ENCODE results near the gene ITGA2. TPM values are rescaled to one million over a fixed set of nuclear protein-coding genes. Genes with fewer than 3 reads are reported as not detected.

The ITGA2 gene
- total RNA-seq, 1 experiment from 2014 or later: 13.6 TPM

- ChIA-PET CTCF (interaction anchor here (1.1 kb wide), 1 partner anchor 84 kb away, joined by 3 read pairs; no protein-coding TSS in a partner anchor), POLR2A (interaction anchor here (0.6 to 0.8 kb wide), 2 partner anchors 27 to 233 kb away, joined by 3 to 5 read pairs; no protein-coding TSS in a partner anchor)
- Histone ChIP-seq H3K4me1 (peaks cover 35% of the 10 kb centered on the region), H3K27me3 (replicated peaks; ENCODE audit: control insufficient read depth, insufficient read depth, low read length) (no peaks in the 10 kb centered on the region), H3K36me3 (ENCODE audit: control insufficient read depth, insufficient read depth, low read length) (no peaks in the 10 kb centered on the region; the same call in 1 of the 2 replicates), H3K9me3 (no peaks in the 10 kb centered on the region), H3K4me3 (ENCODE audit: low read depth, low read length) (no peak overlapping the region)
- BruUV-seq (replicated peaks): no TSS peak
- peaks cover 31% of the 10 kb centered on the region for H3K4me1 Mint-ChIP-seq (ENCODE audit: low read depth, unreplicated experiment)
- peaks cover 4% of the 10 kb centered on the region for H3K36me3 Mint-ChIP-seq (ENCODE audit: insufficient read depth, unreplicated experiment)
- H3K27ac Mint-ChIP-seq (ENCODE audit: unreplicated experiment): peak overlapping the region; percentile 53
- no peaks in the 10 kb centered on the region for H3K27me3 Mint-ChIP-seq (ENCODE audit: insufficient read depth, unreplicated experiment)
- DNase-seq: no peak
- no peak overlapping the region for H3K4me3 Mint-ChIP-seq (ENCODE audit: unreplicated experiment)
- TF ChIP-seq CTCF (IDR thresholded peaks at IDR 0.05; ENCODE audit: insufficient read depth in 1 of 2, low read depth in 1 of 2, low read length in 1 of 2, severe bottlenecking in 1 of 2, unreplicated experiment in 1 of 2): no peak
- no peaks in the 10 kb centered on the region for H3K9me3 Mint-ChIP-seq (ENCODE audit: unreplicated experiment)
- intact Hi-C loops (cut with micrococcal nuclease; ENCODE audit: unreplicated experiment): no loop called here
Measured at GRCh38 chr5:53032188-53032587, 43.0 kb downstream of the ITGA2 start.

GRCh38 chr5:53034832-53035231 is 45.7 kb downstream of the ITGA2 start:
- ChIA-PET CTCF (interaction anchor here (1.1 to 1.2 kb wide), 2 partner anchors 78 to 86 kb away, joined by 4 to 6 read pairs; no protein-coding TSS in a partner anchor), POLR2A (no interaction called here)
- Mint-ChIP-seq H3K4me1 (ENCODE audit: low read depth, unreplicated experiment) (peaks cover 38% of the 10 kb centered on the region), H3K9me3 (ENCODE audit: unreplicated experiment) (no peaks in the 10 kb centered on the region), H3K4me3 (ENCODE audit: unreplicated experiment) (no peak overlapping the region), H3K27me3 (ENCODE audit: insufficient read depth, unreplicated experiment) (no peaks in the 10 kb centered on the region), H3K27ac (ENCODE audit: unreplicated experiment) (no peak overlapping the region), H3K36me3 (ENCODE audit: insufficient read depth, unreplicated experiment) (peaks cover 13% of the 10 kb centered on the region)
- Histone ChIP-seq H3K36me3 (ENCODE audit: control insufficient read depth, insufficient read depth, low read length) (no peaks in the 10 kb centered on the region), H3K27me3 (replicated peaks; ENCODE audit: control insufficient read depth, insufficient read depth, low read length) (no peaks in the 10 kb centered on the region), H3K4me1 (peaks cover 44% of the 10 kb centered on the region), H3K4me3 (ENCODE audit: low read depth, low read length) (no peak overlapping the region), H3K9me3 (no peaks in the 10 kb centered on the region)
- no peak for DNase-seq
- no peak for TF ChIP-seq CTCF (IDR thresholded peaks at IDR 0.05; ENCODE audit: insufficient read depth in 1 of 2, low read depth in 1 of 2, low read length in 1 of 2, severe bottlenecking in 1 of 2, unreplicated experiment in 1 of 2)
- no TSS peak for BruUV-seq (replicated peaks)
- intact Hi-C loops (cut with micrococcal nuclease; ENCODE audit: unreplicated experiment): loop anchor here (5.0 kb wide), 1 partner anchor 48 kb away; the partner anchor contains the start of gene ITGA2

GRCh38 chr5:53035868-53036381 is 46.8 kb downstream of the ITGA2 start:
- Mint-ChIP-seq H3K27ac (ENCODE audit: unreplicated experiment) (peak overlapping the region; percentile 20), H3K4me3 (ENCODE audit: unreplicated experiment) (no peak overlapping the region), H3K9me3 (ENCODE audit: unreplicated experiment) (no peaks in the 10 kb centered on the region), H3K36me3 (ENCODE audit: insufficient read depth, unreplicated experiment) (peaks cover 13% of the 10 kb centered on the region), H3K4me1 (ENCODE audit: low read depth, unreplicated experiment) (peaks cover 35% of the 10 kb centered on the region), H3K27me3 (ENCODE audit: insufficient read depth, unreplicated experiment) (no peaks in the 10 kb centered on the region)
- DNase-seq: peak in 1 of 2 experiments; percentile 24
- peak; percentile 37 to 53 for TF ChIP-seq CTCF (IDR thresholded peaks at IDR 0.05; ENCODE audit: insufficient read depth in 1 of 2, low read depth in 1 of 2, low read length in 1 of 2, severe bottlenecking in 1 of 2, unreplicated experiment in 1 of 2)
- H3K4me1 ChIP-seq: peaks cover 41% of the 10 kb centered on the region
- intact Hi-C loops (cut with micrococcal nuclease; ENCODE audit: unreplicated experiment): loop anchor here (2.0 to 5.0 kb wide), 2 partner anchors 49 to 87 kb away; partner anchors contain the start of gene ITGA2
- no peaks in the 10 kb centered on the region for H3K36me3 ChIP-seq (ENCODE audit: control insufficient read depth, insufficient read depth, low read length)
- ChIA-PET CTCF (interaction anchor here (1.1 kb wide), 2 partner anchors 79 to 81 kb away, joined by 3 to 4 read pairs; no protein-coding TSS in a partner anchor), POLR2A (no interaction called here)
- H3K9me3 ChIP-seq: no peaks in the 10 kb centered on the region
- no peak overlapping the region for H3K4me3 ChIP-seq (ENCODE audit: low read depth, low read length)
- no peaks in the 10 kb centered on the region for H3K27me3 ChIP-seq (replicated peaks; ENCODE audit: control insufficient read depth, insufficient read depth, low read length)
- BruUV-seq (replicated peaks): no TSS peak

Data from Caco-2 (cell line).